Adipocyte (in vitro differentiated cells): ENCODE data around the gene TLX2.

ENCODE experiments used
- DNase-seq: peaks from one replicate; pipeline ENCODE4 v3.0.0-alpha.2; 2015; ENCODE audit warnings: low read depth
- H3K27me3 ChIP-seq: replicated peaks from 2 replicates; pipeline ENCODE4 v1.7.0; 2013; ENCODE audit warnings: mild to moderate bottlenecking, low read length, moderate library complexity; ENCODE audit not compliant: control insufficient read depth, insufficient read depth
- H3K36me3 ChIP-seq: 2 replicates; pipeline ENCODE4 v1.7.0; 2013; ENCODE audit warnings: low read length, mild to moderate bottlenecking, moderate library complexity; ENCODE audit not compliant: control insufficient read depth, insufficient read depth, severe bottlenecking
- H3K4me1 ChIP-seq: 2 replicates; pipeline ENCODE4 v1.7.0; 2013; ENCODE audit warnings: mild to moderate bottlenecking, low read length, moderate library complexity; ENCODE audit not compliant: control insufficient read depth, insufficient read depth
- H3K4me3 ChIP-seq: 2 replicates; pipeline ENCODE4 v1.7.0; 2013; ENCODE audit warnings: mild to moderate bottlenecking, low read length, moderate library complexity
- H3K9ac ChIP-seq: 2 replicates; pipeline ENCODE4 v1.7.0; 2013; ENCODE audit warnings: mild to moderate bottlenecking, low read length, moderate library complexity
- H3K9me3 ChIP-seq: 2 replicates; pipeline ENCODE4 v1.7.0; 2013; ENCODE audit warnings: mild to moderate bottlenecking, low read length, moderate library complexity; ENCODE audit not compliant: control insufficient read depth

TLX2 gene

DNA sequence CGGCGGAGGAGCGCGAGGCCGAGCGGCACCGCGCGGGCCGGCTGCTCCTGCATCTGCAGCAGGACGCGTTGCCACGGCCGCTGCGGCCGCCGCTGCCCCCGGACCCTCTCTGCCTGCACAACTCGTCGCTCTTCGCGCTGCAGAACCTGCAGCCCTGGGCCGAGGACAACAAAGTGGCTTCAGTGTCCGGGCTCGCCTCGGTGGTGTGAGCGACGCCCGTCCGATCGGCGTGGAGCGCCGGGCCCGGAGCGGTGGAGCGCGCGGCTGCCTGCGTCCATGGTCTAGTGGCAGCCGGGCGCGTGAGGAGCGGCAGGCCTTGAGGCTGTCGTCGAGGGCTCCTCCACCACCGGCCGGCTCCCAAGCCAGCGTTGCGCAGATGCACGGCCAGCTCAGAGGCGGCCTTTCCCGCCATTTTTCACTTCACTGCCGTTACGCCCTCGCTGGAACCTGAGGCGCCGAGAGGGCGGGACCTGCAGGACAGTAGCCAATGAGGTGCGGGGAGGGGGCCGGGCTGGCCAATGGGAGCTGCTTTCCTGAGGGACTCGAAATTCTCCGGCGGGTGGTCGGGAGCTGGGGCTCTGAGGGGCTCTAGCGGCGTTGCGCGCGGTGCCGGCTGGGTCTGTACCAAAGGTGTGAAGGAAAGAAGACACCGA, 1.9 kb downstream of the TLX2 start:
- Histone ChIP-seq H3K27me3 (peaks cover 92% of the 10 kb centered on the region), H3K4me3 (peak overlapping the region; percentile 17)

DNA sequence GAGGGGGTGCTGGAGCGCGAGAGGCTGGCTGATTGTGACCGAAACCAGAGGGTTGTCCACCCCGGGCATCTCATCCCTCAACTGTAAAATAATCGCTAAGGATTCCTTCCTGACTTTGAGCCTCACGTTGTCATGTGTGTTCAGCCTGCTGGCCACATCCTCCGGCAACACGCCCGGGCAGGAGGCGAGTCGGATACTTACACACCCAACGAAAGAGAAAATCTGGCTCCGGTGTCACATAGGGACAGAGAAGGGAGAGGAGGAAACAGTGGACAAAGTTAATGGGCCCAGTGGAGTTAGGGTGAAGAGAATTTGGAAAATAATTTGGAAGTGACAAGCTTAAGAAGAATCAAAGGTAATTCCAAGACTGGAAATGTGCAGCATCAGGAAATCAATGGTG, 2.4 kb downstream of the TLX2 start:
- Histone ChIP-seq H3K4me1 (no peaks in the 10 kb centered on the region), H3K9ac (no peak overlapping the region), H3K27me3 (peaks cover 90% of the 10 kb centered on the region), H3K4me3 (no peak overlapping the region), H3K36me3 (no peaks in the 10 kb centered on the region), H3K9me3 (peaks cover 3% of the 10 kb centered on the region)
- DNase-seq: no peak

More for the DNA sequence above, 1.9 kb downstream of the TLX2 start:
- Histone ChIP-seq H3K9ac (no peak overlapping the region), H3K9me3 (peaks cover 3% of the 10 kb centered on the region), H3K4me1 (no peaks in the 10 kb centered on the region), H3K36me3 (no peaks in the 10 kb centered on the region)
- DNase-seq: no peak

DNA sequence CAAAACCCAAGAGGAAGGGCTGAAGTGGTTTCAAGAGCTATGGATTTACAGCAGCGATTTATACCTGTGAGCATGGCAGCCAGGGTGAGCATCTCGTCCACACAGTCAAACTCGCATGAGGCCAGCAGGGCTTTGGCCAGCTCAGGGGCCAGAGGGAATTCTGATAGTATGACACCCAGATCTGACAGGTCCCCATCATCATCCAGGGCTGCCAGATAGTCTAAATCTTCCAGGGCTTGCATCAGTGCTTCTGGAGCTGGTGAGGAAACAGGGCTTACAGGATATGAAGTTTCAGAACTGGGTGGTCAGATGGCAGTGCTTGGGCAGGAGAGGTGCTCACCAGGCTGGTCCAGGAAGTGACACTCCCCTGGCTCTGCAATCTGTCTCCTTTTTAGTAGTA, 8.3 kb downstream of the TLX2 start:
- no peak for DNase-seq
- H3K4me3 ChIP-seq: no peak overlapping the region
- H3K36me3 ChIP-seq: peaks cover 19% of the 10 kb centered on the region
- peaks cover 54% of the 10 kb centered on the region for H3K27me3 ChIP-seq
- H3K9me3 ChIP-seq: peaks cover 3% of the 10 kb centered on the region
- no peaks in the 10 kb centered on the region for H3K4me1 ChIP-seq
- H3K9ac ChIP-seq: no peak overlapping the region

DNA sequence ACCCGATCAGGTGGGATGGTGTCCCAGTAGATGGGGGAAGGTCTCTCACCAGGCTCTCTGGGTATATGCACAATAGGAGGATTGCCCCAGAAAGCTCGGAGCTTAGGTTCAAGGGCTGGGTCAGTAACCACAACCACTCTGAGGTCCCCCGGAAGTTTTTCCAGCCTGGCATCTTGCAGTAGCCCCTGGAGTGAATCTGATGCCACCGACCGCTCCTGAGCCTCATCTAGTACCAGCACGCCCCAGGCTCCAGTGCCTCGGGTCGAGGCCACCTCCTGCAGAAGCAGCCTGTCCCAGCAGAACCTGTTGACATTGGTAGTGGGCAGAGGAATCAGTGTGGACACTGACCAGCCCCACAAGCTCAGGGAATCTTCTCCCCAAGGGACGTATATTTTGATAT, 9.8 kb downstream of the TLX2 start:
- Histone ChIP-seq H3K4me1 (peaks cover 12% of the 10 kb centered on the region), H3K36me3 (peaks cover 23% of the 10 kb centered on the region), H3K9me3 (peaks cover 3% of the 10 kb centered on the region), H3K9ac (no peak overlapping the region), H3K4me3 (no peak overlapping the region), H3K27me3 (peaks cover 39% of the 10 kb centered on the region)
- no peak for DNase-seq

DNA sequence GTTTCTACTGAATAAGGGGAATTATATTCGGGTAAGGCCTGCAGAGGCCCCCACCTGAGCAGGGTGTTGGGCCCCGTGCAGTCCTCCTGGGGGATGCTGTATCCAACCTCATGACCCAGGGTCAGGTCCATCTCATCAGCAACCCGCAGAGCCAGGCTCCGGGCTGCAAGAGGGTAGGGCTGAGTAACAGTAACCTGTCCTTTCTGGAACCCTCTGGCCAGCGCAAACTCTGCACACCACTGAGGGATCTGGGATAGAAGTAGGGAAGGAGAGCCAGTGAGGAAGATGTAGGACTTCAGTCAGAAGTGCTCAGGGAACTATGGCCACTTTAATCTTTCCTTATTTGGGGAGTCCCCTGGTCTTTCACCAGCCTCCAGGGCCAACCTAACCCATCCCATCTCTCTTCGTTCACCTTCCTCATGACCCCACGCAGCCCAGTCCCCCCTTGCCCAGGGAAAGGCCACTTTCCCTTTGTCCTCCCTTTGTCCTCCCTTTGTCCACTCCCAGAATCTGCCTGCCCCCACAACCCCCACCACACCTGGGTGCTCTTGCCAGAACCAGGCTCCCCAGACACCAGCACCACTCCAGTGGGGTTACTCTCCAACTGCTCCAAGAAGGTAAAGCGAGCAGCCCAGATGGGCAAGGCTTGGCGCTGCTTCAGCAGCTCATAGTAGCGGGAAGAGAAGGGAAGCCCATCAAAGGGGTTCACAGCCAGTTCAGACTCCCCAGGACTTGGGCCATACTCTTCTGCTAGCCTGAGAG, 10.9 kb downstream of the TLX2 start:
- peaks cover 28% of the 10 kb centered on the region for H3K27me3 ChIP-seq
- H3K9ac ChIP-seq: no peak overlapping the region
- no peak overlapping the region for H3K4me3 ChIP-seq
- DNase-seq: no peak
- peaks cover 12% of the 10 kb centered on the region for H3K4me1 ChIP-seq
- peaks cover 23% of the 10 kb centered on the region for H3K36me3 ChIP-seq
- peaks cover 3% of the 10 kb centered on the region for H3K9me3 ChIP-seq

DNA sequence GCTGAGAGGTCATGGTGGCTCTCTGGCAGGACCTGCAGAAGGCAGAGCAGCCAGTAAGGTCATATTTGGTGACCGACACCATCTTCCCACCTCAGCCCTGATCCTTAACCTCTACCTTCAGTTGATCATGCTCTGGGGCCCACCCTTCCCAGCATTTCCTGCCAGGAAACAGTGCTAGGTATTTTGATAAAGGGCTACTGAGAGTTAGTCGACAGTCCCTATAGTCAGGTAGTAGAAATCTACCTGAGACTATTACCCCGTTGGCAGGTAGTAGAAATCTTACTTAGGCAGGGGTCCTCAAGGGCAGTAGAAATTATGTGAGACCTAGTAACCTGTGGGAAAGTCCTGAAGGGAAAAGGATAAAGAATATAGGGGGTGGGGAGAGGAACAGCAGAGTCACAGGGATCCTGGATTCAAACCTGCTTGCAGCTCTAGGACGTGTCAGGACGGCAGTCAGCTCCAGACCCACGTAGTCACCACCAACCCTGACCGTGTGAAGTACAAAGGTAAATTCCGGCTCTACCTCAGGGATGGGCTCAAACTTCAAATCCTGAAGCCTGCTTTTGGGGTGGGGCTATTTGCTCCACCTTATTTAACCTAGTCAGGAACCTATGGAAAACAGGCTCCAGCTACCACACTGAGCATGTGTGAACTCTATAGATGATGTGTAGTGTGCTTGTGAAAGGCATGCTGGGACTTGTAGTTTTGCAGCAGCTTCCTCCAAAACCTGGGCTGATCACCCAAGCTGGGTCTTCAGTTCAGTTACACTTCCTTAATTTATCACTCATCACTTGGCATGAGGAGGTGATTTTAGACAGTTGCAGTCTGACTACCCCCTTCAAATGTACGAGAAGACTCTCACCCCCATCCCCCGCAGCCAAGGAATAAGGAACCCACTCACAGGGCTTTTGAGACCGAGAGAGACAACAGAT, 11.7 kb downstream of the TLX2 start, which contains the start of gene DQX1:
Gene DQX1 (minus strand): TSS at position 515 of the 932 bp plus-strand sequence. CDS start 502 bp downstream, at position 13.
- Histone ChIP-seq H3K36me3 (peaks cover 23% of the 10 kb centered on the region), H3K4me1 (peaks cover 17% of the 10 kb centered on the region), H3K9me3 (no peaks in the 10 kb centered on the region), H3K9ac (no peak within 1 kb of the TSS), H3K27me3 (peaks cover 19% of the 10 kb centered on the region), H3K4me3 (no peak within 1 kb of the TSS)
- no peak for DNase-seq

DNA sequence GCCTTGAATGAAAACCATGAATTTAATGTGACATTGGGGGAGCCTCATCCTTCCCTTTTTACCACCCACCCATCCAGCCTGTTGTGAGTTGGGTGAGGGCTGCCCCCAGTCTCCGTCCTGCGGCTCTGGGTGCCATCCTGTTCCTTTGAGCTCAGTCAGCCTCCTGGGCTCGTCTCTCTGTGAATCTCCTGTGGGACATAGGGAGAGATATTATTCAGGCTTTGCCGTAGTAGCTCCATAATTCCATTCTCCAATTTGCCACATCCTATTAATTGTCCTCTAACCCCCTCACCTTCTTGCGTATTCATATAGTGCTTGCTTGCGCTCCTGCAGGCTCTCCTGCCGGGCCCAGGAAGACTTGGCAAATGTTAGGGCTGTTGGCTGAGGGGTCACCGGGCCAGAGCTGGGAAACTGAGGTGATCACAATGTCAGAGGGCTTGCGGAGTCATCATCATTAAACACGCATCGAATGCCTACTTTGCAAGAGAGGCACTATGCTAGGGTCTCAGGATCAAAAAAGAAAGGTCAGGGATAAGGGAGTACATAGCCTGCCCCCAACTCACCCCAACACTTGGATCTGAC, 12.5 kb downstream of the TLX2 start:
- Histone ChIP-seq H3K9me3 (no peaks in the 10 kb centered on the region), H3K4me3 (no peak overlapping the region), H3K4me1 (peaks cover 24% of the 10 kb centered on the region), H3K9ac (no peak overlapping the region), H3K27me3 (peaks cover 14% of the 10 kb centered on the region), H3K36me3 (peaks cover 23% of the 10 kb centered on the region)
- no peak for DNase-seq

DNA sequence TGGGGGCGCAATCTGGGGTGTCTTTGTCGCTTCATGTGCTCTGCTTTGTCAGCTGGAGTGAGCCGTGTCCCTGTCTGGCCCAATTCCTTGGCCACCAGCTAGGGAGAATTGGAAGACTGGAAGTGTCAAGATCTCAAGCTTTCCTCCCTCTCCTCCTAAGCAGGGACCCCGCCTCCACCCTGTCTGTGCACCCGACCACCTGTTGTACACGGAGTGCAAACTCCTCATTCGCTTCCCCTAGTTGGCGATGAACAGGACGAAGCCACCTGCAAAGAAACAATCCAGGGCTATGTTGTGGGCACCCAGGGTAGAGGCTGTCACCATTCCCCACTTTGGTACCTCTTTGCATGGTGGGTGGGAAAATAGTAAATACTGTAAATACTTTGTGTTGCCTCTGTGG, 13.5 kb downstream of the TLX2 start:
- H3K36me3 ChIP-seq: peaks cover 28% of the 10 kb centered on the region
- H3K9me3 ChIP-seq: no peaks in the 10 kb centered on the region
- DNase-seq: no peak
- peak overlapping the region; percentile 98 for H3K4me3 ChIP-seq
- H3K27me3 ChIP-seq: peaks cover 5% of the 10 kb centered on the region
- H3K4me1 ChIP-seq: peaks cover 27% of the 10 kb centered on the region
- H3K9ac ChIP-seq: no peak overlapping the region

DNA sequence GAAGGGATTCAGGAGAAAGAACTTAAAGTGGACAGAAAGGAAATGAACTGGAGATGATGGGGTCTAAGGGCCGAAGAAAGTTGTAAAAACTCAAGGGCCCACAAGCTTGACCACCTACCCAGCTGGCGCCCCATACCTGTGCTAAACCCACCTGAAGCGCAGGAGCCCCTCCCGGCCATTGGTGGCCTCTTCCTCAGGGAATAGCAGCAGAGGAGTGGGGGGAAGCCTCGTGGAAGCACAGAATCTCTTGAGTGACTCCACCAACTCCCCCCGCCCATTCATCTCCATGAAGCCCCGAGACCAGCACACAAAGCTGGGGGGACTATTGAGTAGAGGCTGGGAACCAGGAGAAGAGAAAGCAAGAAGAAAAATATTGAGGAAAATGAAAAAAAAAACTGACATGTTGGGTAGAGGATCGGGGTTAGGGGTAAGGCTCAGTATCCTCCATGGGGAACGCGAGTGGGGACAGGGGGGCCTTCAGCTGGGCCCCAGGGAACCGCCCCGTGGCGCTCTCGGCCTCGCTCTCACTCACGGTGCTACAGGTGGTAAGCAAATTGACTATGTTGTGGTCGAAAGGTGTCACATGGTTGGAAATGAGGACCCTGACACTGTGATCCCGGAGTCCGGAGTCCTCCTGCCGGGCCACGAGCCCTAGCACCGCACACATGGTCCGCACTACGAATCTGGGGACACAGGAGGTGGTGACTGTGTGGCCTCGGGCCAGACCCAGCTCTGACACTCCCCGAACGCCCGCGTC, 14.5 kb downstream of the TLX2 start:
- no peaks in the 10 kb centered on the region for H3K27me3 ChIP-seq
- H3K9ac ChIP-seq: peak overlapping the region; percentile 99
- DNase-seq: no peak
- no peaks in the 10 kb centered on the region for H3K9me3 ChIP-seq
- peaks cover 37% of the 10 kb centered on the region for H3K36me3 ChIP-seq
- H3K4me1 ChIP-seq: peaks cover 27% of the 10 kb centered on the region
- peak overlapping the region; percentile 98 for H3K4me3 ChIP-seq
